HEK293 (cell line): Measurements from ENCODE around the gene EBLN1.

Experiments
- CTCF ChIA-PET: fragments of 350-600 bp; formaldehyde crosslinking; extraction: SDS; loops from one replicate; lab custom pipeline; 2021; ENCODE audit warnings: antibody characterized with exemption; lab: Yijun Ruan, JAX
- POLR2A ChIA-PET: fragments of 300-600 bp; formaldehyde crosslinking; extraction: SDS; loops from one replicate; lab custom pipeline; 2020; ENCODE audit warnings: antibody characterized with exemption, inconsistent platforms; lab: Yijun Ruan, JAX
- H3K27ac ChIP-seq: fragments of 200-500 bp; sonication (Bioruptor generic); 2 replicates; pipeline ENCODE4 v1.5.1; 2014; ENCODE audit warnings: low read depth, low read length, control low read depth, inconsistent platforms; ENCODE audit errors: extremely low read depth
- H3K36me3 ChIP-seq, 2 experiments: fragments of 200-500 bp in 1 of 2; sonication (Bioruptor generic) in 1 of 2; 1 replicate in 1 of 2; 2 replicates in 1 of 2; pipeline ENCODE4 v1.5.1; 2014 to 2017; ENCODE audit warnings: inconsistent platforms in 2 of 2, low read length in 2 of 2; ENCODE audit not compliant: control insufficient read depth in 2 of 2, insufficient read depth in 1 of 2
- H3K4me1 ChIP-seq: fragments of 200-500 bp; sonication (Bioruptor generic); 2 replicates; pipeline ENCODE4 v1.5.1; 2014; ENCODE audit warnings: mild to moderate bottlenecking, low read length, inconsistent platforms; ENCODE audit not compliant: control insufficient read depth, insufficient read depth
- H3K4me3 ChIP-seq: 2 replicates; pipeline ENCODE4 v1.5.1; 2011; ENCODE audit warnings: low read depth, mild to moderate bottlenecking, control low read depth, low read length, moderate library complexity
- H3K9me3 ChIP-seq: fragments of 200-500 bp; sonication (Bioruptor generic); 2 replicates; pipeline ENCODE4 v1.5.1; 2014; ENCODE audit warnings: low read depth, low read length, inconsistent platforms; ENCODE audit not compliant: control insufficient read depth, insufficient read depth
- IKZF3 ChIP-seq: fragments of 450-650 bp; IDR thresholded peaks from 2 replicates; pipeline ENCODE4 v1.5.0; 2018; ENCODE audit warnings: missing biosample characterization, mild to moderate bottlenecking, missing genetic modification characterization, moderate library complexity
- KLF7 ChIP-seq: fragments of 450-650 bp; formaldehyde crosslinking; IDR thresholded peaks from 2 replicates; pipeline ENCODE4 v1.5.1; 2016; ENCODE audit warnings: missing biosample characterization, missing genetic modification characterization, borderline replicate concordance
- KLF9 ChIP-seq: fragments of 450-650 bp; formaldehyde crosslinking; IDR thresholded peaks from 2 replicates; pipeline ENCODE4 v1.5.1; 2016; ENCODE audit warnings: missing biosample characterization, missing genetic modification characterization, low read depth
- SCRT2 ChIP-seq: fragments of 450-650 bp; formaldehyde crosslinking; IDR thresholded peaks from 2 replicates; pipeline ENCODE4 v1.5.1; 2016; ENCODE audit warnings: missing biosample characterization, missing genetic modification characterization
- SP2 ChIP-seq: fragments of 450-650 bp; formaldehyde crosslinking; IDR thresholded peaks from 2 replicates; pipeline ENCODE4 v1.5.1; 2016; ENCODE audit warnings: missing biosample characterization, missing genetic modification characterization
- ZBTB8A ChIP-seq: fragments of 450-650 bp; formaldehyde crosslinking; IDR thresholded peaks from 2 replicates; pipeline ENCODE4 v1.5.1; 2016; ENCODE audit warnings: missing biosample characterization, missing genetic modification characterization
- ZNF174 ChIP-seq: fragments of 450-650 bp; formaldehyde crosslinking; IDR thresholded peaks from 2 replicates; pipeline ENCODE4 v1.5.0; 2017; ENCODE audit warnings: missing biosample characterization, mild to moderate bottlenecking, missing genetic modification characterization
- ZNF248 ChIP-seq: fragments of 450-650 bp; formaldehyde crosslinking; IDR thresholded peaks from 2 replicates; pipeline ENCODE4 v1.5.1; 2017; ENCODE audit warnings: missing biosample characterization, missing genetic modification characterization
- ZNF391 ChIP-seq: fragments of 450-650 bp; formaldehyde crosslinking; IDR thresholded peaks from 2 replicates; pipeline ENCODE4 v1.5.1; 2016; ENCODE audit warnings: low read depth, missing biosample characterization, missing genetic modification characterization, borderline replicate concordance
- ZNF610 ChIP-seq: fragments of 450-650 bp; formaldehyde crosslinking; IDR thresholded peaks from 2 replicates; pipeline ENCODE4 v1.5.1; 2016; ENCODE audit warnings: missing biosample characterization, missing genetic modification characterization, borderline replicate concordance
- ZNF623 ChIP-seq: fragments of 450-650 bp; formaldehyde crosslinking; IDR thresholded peaks from 2 replicates; pipeline ENCODE4 v1.5.1; 2016; ENCODE audit warnings: missing biosample characterization, missing genetic modification characterization
- ZNF626 ChIP-seq: fragments of 450-650 bp; sonication (Bioruptor Pico); formaldehyde crosslinking; IDR thresholded peaks from 2 replicates; pipeline ENCODE4 v1.5.1; 2018; ENCODE audit warnings: missing biosample characterization, missing genetic modification characterization, inconsistent platforms
- ZNF660 ChIP-seq: fragments of 450-650 bp; IDR thresholded peaks from 2 replicates; pipeline ENCODE4 v1.5.1; 2018; ENCODE audit warnings: missing biosample characterization, mild to moderate bottlenecking, missing genetic modification characterization
- TF ChIP-seq, protein P1 (sequence below): fragments of 450-650 bp; IDR thresholded peaks from 2 replicates; pipeline ENCODE4 v1.5.1; 2018; ENCODE audit warnings: missing biosample characterization, missing genetic modification characterization
- TF ChIP-seq, protein P2 (sequence below): fragments of 450-650 bp; formaldehyde crosslinking; IDR thresholded peaks from 2 replicates; pipeline ENCODE4 v1.5.1; 2016; ENCODE audit warnings: missing biosample characterization, missing genetic modification characterization
- TF ChIP-seq, protein P3 (sequence below): fragments of 450-650 bp; formaldehyde crosslinking; IDR thresholded peaks from 2 replicates; pipeline ENCODE4; 2016; ENCODE audit warnings: missing biosample characterization, missing genetic modification characterization
- TF ChIP-seq, protein P4 (sequence below): fragments of 450-650 bp; formaldehyde crosslinking; IDR thresholded peaks from 2 replicates; pipeline ENCODE4 v1.5.1; 2016; ENCODE audit warnings: missing biosample characterization, missing genetic modification characterization
- TF ChIP-seq, protein P5 (sequence below): fragments of 450-650 bp; formaldehyde crosslinking; IDR thresholded peaks from 2 replicates; pipeline ENCODE4 v1.5.1; 2017; ENCODE audit warnings: missing biosample characterization, missing genetic modification characterization
- TF ChIP-seq, protein P6 (sequence below): fragments of 450-650 bp; formaldehyde crosslinking; IDR thresholded peaks from 2 replicates; pipeline ENCODE4 v1.5.1; 2016; ENCODE audit warnings: missing biosample characterization, missing genetic modification characterization
- TF ChIP-seq, protein P7 (sequence below): fragments of 450-650 bp; formaldehyde crosslinking; IDR thresholded peaks from 2 replicates; pipeline ENCODE4 v1.5.1; 2016; ENCODE audit warnings: missing biosample characterization, missing genetic modification characterization
- TF ChIP-seq, protein P8 (sequence below): fragments of 450-650 bp; formaldehyde crosslinking; IDR thresholded peaks from 2 replicates; pipeline ENCODE4 v1.5.1; 2016; ENCODE audit warnings: missing biosample characterization, missing genetic modification characterization

EBLN1 gene

DNA sequence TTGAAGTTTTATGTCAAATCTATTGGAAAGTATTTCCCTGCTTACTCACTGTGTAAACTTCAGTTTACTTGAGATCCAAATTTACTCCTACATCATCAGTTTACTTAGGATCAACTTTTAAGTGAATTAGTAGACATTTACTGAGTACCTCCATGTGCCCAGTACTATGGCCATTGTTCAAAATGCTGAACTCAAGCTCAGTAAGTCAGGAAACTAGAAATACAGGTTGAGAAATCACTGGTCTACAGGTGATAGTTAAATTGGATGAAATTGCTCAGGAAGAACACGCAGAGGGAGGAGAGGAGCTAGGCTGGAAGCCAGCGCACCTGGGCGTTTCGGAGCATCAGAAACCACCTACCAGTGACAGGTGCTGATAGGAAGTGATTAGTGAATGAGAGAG lies 25.5 kb upstream of the EBLN1 start:
- TF ChIP-seq, protein P1, sequence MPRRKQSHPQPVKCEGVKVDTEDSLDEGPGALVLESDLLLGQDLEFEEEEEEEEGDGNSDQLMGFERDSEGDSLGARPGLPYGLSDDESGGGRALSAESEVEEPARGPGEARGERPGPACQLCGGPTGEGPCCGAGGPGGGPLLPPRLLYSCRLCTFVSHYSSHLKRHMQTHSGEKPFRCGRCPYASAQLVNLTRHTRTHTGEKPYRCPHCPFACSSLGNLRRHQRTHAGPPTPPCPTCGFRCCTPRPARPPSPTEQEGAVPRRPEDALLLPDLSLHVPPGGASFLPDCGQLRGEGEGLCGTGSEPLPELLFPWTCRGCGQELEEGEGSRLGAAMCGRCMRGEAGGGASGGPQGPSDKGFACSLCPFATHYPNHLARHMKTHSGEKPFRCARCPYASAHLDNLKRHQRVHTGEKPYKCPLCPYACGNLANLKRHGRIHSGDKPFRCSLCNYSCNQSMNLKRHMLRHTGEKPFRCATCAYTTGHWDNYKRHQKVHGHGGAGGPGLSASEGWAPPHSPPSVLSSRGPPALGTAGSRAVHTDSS (tag by site-specific recombination), result no peak
- TF ChIP-seq ZNF626, result no peak
- TF ChIP-seq SP2, result no peak
- no peak for TF ChIP-seq ZBTB8A (tag by site-specific recombination)
- no peak for TF ChIP-seq ZNF660 (tag by site-specific recombination)
- TF ChIP-seq, protein P2, sequence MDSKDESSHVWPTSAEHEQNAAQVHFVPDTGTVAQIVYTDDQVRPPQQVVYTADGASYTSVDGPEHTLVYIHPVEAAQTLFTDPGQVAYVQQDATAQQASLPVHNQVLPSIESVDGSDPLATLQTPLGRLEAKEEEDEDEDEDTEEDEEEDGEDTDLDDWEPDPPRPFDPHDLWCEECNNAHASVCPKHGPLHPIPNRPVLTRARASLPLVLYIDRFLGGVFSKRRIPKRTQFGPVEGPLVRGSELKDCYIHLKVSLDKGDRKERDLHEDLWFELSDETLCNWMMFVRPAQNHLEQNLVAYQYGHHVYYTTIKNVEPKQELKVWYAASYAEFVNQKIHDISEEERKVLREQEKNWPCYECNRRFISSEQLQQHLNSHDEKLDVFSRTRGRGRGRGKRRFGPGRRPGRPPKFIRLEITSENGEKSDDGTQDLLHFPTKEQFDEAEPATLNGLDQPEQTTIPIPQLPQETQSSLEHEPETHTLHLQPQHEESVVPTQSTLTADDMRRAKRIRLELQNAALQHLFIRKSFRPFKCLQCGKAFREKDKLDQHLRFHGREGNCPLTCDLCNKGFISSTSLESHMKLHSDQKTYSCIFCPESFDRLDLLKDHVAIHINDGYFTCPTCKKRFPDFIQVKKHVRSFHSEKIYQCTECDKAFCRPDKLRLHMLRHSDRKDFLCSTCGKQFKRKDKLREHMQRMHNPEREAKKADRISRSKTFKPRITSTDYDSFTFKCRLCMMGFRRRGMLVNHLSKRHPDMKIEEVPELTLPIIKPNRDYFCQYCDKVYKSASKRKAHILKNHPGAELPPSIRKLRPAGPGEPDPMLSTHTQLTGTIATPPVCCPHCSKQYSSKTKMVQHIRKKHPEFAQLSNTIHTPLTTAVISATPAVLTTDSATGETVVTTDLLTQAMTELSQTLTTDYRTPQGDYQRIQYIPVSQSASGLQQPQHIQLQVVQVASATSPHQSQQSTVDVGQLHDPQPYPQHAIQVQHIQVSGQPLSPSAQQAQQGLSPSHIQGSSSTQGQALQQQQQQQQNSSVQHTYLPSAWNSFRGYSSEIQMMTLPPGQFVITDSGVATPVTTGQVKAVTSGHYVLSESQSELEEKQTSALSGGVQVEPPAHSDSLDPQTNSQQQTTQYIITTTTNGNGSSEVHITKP (tag by site-specific recombination), result no peak
- no peak for TF ChIP-seq ZNF391 (tag by site-specific recombination)
- TF ChIP-seq IKZF3 (tag by site-specific recombination), result no peak
- TF ChIP-seq ZNF174 (tag by site-specific recombination), result no peak
- TF ChIP-seq, protein P3, sequence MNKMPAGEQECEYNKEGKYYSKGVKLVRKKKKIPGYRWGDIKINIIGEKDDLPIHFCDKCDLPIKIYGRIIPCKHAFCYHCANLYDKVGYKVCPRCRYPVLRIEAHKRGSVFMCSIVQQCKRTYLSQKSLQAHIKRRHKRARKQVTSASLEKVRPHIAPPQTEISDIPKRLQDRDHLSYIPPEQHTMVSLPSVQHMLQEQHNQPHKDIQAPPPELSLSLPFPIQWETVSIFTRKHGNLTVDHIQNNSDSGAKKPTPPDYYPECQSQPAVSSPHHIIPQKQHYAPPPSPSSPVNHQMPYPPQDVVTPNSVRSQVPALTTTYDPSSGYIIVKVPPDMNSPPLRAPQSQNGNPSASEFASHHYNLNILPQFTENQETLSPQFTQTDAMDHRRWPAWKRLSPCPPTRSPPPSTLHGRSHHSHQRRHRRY (tag by site-specific recombination), result no peak
- TF ChIP-seq, all 188 proteins: peak for 0
- ChIA-PET CTCF (interaction anchor here (1.1 to 2.1 kb wide), 4 partner anchors 11 to 80 kb away, joined by 5 to 12 read pairs (median 6); no protein-coding TSS in a partner anchor), POLR2A (interaction anchor here (1.1 kb wide), 1 partner anchor 12 kb away, joined by 4 read pairs; no protein-coding TSS in a partner anchor)
- Histone ChIP-seq H3K4me3 (no peak overlapping the region), H3K27ac (no peak overlapping the region), H3K4me1 (peaks cover 12% of the 10 kb centered on the region), H3K9me3 (no peaks in the 10 kb centered on the region), H3K36me3 (no peaks in the 10 kb centered on the region)

DNA sequence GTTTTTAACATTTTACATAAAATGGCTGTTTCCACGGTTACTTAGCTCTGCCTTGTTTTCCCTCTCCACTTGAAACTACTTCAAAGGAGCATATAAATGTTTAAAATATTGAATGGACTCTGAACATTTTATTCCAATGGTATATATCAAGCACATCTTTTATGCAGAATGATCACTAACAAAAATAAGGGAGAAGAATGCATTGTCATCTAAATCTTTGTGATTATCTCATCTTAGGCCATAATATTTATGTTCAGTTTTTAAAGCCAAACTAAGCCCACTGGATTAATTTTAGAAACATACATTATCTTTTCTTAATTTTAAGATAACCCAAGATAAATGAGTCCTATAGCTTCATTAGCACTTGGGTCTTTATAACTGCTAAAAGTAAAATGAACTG lies 13.4 kb upstream of the EBLN1 start:
- ChIA-PET POLR2A (interaction anchor here (1.1 to 3.3 kb wide), 3 partner anchors 13 to 228 kb away, joined by 4 to 37 read pairs (median 4); partner anchors contain the start of genes COMMD3 and DNAJC1), CTCF (interaction anchor here (0.6 to 3.7 kb wide), 2 partner anchors 13 to 757 kb away, joined by 3 to 12 read pairs; no protein-coding TSS in a partner anchor)
- Histone ChIP-seq H3K36me3 (no peaks in the 10 kb centered on the region), H3K4me3 (no peak overlapping the region), H3K27ac (no peak overlapping the region), H3K9me3 (no peaks in the 10 kb centered on the region), H3K4me1 (no peaks in the 10 kb centered on the region)
- TF ChIP-seq, protein P4, sequence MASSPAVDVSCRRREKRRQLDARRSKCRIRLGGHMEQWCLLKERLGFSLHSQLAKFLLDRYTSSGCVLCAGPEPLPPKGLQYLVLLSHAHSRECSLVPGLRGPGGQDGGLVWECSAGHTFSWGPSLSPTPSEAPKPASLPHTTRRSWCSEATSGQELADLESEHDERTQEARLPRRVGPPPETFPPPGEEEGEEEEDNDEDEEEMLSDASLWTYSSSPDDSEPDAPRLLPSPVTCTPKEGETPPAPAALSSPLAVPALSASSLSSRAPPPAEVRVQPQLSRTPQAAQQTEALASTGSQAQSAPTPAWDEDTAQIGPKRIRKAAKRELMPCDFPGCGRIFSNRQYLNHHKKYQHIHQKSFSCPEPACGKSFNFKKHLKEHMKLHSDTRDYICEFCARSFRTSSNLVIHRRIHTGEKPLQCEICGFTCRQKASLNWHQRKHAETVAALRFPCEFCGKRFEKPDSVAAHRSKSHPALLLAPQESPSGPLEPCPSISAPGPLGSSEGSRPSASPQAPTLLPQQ, result no peak
- TF ChIP-seq, protein P5, sequence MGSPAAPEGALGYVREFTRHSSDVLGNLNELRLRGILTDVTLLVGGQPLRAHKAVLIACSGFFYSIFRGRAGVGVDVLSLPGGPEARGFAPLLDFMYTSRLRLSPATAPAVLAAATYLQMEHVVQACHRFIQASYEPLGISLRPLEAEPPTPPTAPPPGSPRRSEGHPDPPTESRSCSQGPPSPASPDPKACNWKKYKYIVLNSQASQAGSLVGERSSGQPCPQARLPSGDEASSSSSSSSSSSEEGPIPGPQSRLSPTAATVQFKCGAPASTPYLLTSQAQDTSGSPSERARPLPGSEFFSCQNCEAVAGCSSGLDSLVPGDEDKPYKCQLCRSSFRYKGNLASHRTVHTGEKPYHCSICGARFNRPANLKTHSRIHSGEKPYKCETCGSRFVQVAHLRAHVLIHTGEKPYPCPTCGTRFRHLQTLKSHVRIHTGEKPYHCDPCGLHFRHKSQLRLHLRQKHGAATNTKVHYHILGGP (tag by site-specific recombination), result no peak
- TF ChIP-seq, protein P6, sequence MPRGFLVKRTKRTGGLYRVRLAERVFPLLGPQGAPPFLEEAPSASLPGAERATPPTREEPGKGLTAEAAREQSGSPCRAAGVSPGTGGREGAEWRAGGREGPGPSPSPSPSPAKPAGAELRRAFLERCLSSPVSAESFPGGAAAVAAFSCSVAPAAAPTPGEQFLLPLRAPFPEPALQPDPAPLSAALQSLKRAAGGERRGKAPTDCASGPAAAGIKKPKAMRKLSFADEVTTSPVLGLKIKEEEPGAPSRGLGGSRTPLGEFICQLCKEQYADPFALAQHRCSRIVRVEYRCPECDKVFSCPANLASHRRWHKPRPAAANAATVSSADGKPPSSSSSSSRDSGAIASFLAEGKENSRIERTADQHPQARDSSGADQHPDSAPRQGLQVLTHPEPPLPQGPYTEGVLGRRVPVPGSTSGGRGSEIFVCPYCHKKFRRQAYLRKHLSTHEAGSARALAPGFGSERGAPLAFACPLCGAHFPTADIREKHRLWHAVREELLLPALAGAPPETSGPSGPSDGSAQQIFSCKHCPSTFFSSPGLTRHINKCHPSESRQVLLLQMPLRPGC (tag by site-specific recombination), result no peak
- TF ChIP-seq, protein P7, sequence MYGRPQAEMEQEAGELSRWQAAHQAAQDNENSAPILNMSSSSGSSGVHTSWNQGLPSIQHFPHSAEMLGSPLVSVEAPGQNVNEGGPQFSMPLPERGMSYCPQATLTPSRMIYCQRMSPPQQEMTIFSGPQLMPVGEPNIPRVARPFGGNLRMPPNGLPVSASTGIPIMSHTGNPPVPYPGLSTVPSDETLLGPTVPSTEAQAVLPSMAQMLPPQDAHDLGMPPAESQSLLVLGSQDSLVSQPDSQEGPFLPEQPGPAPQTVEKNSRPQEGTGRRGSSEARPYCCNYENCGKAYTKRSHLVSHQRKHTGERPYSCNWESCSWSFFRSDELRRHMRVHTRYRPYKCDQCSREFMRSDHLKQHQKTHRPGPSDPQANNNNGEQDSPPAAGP (tag by site-specific recombination), result no peak
- TF ChIP-seq ZNF610 (tag by site-specific recombination) (no peak), KLF7 (tag by site-specific recombination) (no peak), ZNF248 (tag by site-specific recombination) (no peak), SCRT2 (tag by site-specific recombination) (no peak), KLF9 (no peak), ZNF623 (tag by site-specific recombination) (no peak)
- TF ChIP-seq, protein P8, sequence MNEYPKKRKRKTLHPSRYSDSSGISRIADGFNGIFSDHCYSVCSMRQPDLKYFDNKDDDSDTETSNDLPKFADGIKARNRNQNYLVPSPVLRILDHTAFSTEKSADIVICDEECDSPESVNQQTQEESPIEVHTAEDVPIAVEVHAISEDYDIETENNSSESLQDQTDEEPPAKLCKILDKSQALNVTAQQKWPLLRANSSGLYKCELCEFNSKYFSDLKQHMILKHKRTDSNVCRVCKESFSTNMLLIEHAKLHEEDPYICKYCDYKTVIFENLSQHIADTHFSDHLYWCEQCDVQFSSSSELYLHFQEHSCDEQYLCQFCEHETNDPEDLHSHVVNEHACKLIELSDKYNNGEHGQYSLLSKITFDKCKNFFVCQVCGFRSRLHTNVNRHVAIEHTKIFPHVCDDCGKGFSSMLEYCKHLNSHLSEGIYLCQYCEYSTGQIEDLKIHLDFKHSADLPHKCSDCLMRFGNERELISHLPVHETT, result no peak
